Gastroesophageal sphincter (tissue), 3 donors: ENCODE measurements around the gene MINDY4.

Source experiments
- POLR2A ChIP-seq, 2 donors: fragments of 450-650 bp; IDR thresholded peaks; one replicate each; pipeline ENCODE4 v1.6.1; 2017; ENCODE audit warnings: antibody characterized with exemption in 2 of 2, mild to moderate bottlenecking in 2 of 2, moderate library complexity in 1 of 2
- TF ChIP-seq, protein P1 (sequence below), 4 experiments: fragments of 200-600 bp in 2 of 4; fragments of 450-650 bp in 2 of 4; sonication (generic) in 1 of 4; IDR thresholded peaks; one replicate each; pipeline ENCODE4 v1.5.1; 2017 to 2019; ENCODE audit warnings: antibody characterized with exemption in 4 of 4, mild to moderate bottlenecking in 2 of 4, moderate library complexity in 2 of 4

GRCh38 chr7:30920021-30920583 lies 148.9 kb downstream of the MINDY4 start:
- TF ChIP-seq, protein P1, sequence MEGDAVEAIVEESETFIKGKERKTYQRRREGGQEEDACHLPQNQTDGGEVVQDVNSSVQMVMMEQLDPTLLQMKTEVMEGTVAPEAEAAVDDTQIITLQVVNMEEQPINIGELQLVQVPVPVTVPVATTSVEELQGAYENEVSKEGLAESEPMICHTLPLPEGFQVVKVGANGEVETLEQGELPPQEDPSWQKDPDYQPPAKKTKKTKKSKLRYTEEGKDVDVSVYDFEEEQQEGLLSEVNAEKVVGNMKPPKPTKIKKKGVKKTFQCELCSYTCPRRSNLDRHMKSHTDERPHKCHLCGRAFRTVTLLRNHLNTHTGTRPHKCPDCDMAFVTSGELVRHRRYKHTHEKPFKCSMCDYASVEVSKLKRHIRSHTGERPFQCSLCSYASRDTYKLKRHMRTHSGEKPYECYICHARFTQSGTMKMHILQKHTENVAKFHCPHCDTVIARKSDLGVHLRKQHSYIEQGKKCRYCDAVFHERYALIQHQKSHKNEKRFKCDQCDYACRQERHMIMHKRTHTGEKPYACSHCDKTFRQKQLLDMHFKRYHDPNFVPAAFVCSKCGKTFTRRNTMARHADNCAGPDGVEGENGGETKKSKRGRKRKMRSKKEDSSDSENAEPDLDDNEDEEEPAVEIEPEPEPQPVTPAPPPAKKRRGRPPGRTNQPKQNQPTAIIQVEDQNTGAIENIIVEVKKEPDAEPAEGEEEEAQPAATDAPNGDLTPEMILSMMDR (IDR thresholded peaks at IDR 0.05) = no peak
- TF ChIP-seq POLR2A (IDR thresholded peaks at IDR 0.05) = no peak
